ENCODE results near the gene ZNF33A. TPM values are rescaled to one million over a fixed set of nuclear protein-coding genes. Genes with fewer than 3 reads are reported as not detected.

ZNF33A gene
- total RNA-seq, 1 donor from 2014 or later, result 21.2 TPM

Other genes with a start within 250 kb of the ZNF33A start
- 13.2 TPM for gene ZNF248, start 153.1 kb upstream of the ZNF33A start, total RNA-seq
- 16.7 TPM for gene ZNF25, start 34.0 kb upstream of the ZNF33A start, total RNA-seq
- 7.3 TPM for gene ZNF37A, start 83.7 kb downstream of the ZNF33A start, total RNA-seq

All from Right ventricle myocardium inferior (tissue), 1 donor.